ENCODE measurements around the gene NFATC2.

The NFATC2 gene

GRCh38 chr20:51342510-51343236, 199.8 kb downstream of the NFATC2 start (continued):
- TF ChIP-seq, protein P1, sequence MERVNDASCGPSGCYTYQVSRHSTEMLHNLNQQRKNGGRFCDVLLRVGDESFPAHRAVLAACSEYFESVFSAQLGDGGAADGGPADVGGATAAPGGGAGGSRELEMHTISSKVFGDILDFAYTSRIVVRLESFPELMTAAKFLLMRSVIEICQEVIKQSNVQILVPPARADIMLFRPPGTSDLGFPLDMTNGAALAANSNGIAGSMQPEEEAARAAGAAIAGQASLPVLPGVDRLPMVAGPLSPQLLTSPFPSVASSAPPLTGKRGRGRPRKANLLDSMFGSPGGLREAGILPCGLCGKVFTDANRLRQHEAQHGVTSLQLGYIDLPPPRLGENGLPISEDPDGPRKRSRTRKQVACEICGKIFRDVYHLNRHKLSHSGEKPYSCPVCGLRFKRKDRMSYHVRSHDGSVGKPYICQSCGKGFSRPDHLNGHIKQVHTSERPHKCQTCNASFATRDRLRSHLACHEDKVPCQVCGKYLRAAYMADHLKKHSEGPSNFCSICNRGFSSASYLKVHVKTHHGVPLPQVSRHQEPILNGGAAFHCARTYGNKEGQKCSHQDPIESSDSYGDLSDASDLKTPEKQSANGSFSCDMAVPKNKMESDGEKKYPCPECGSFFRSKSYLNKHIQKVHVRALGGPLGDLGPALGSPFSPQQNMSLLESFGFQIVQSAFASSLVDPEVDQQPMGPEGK (tag by site-specific recombination; IDR thresholded peaks at IDR 0.05) = no peak
- TF ChIP-seq ZNF324 (tag by site-specific recombination; IDR thresholded peaks at IDR 0.05) (no peak), SETDB1 (IDR thresholded peaks at IDR 0.05; ENCODE audit: insufficient read length, low read length) (no peak), ZBTB1 (tag by site-specific recombination; IDR thresholded peaks at IDR 0.05) (no peak), BCL11A (tag by site-specific recombination; IDR thresholded peaks at IDR 0.05; ENCODE audit: low read depth) (no peak)
- TF ChIP-seq, protein P2, sequence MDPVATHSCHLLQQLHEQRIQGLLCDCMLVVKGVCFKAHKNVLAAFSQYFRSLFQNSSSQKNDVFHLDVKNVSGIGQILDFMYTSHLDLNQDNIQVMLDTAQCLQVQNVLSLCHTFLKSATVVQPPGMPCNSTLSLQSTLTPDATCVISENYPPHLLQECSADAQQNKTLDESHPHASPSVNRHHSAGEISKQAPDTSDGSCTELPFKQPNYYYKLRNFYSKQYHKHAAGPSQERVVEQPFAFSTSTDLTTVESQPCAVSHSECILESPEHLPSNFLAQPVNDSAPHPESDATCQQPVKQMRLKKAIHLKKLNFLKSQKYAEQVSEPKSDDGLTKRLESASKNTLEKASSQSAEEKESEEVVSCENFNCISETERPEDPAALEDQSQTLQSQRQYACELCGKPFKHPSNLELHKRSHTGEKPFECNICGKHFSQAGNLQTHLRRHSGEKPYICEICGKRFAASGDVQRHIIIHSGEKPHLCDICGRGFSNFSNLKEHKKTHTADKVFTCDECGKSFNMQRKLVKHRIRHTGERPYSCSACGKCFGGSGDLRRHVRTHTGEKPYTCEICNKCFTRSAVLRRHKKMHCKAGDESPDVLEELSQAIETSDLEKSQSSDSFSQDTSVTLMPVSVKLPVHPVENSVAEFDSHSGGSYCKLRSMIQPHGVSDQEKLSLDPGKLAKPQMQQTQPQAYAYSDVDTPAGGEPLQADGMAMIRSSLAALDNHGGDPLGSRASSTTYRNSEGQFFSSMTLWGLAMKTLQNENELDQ (tag by site-specific recombination; IDR thresholded peaks at IDR 0.05; ENCODE audit: low read depth) = no peak
- TF ChIP-seq, protein P3, sequence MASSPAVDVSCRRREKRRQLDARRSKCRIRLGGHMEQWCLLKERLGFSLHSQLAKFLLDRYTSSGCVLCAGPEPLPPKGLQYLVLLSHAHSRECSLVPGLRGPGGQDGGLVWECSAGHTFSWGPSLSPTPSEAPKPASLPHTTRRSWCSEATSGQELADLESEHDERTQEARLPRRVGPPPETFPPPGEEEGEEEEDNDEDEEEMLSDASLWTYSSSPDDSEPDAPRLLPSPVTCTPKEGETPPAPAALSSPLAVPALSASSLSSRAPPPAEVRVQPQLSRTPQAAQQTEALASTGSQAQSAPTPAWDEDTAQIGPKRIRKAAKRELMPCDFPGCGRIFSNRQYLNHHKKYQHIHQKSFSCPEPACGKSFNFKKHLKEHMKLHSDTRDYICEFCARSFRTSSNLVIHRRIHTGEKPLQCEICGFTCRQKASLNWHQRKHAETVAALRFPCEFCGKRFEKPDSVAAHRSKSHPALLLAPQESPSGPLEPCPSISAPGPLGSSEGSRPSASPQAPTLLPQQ (tag by site-specific recombination; IDR thresholded peaks at IDR 0.05) = no peak

- H3K4me3 ChIP-seq (ENCODE audit: low read depth, low read length) = no peak overlapping the region
- TF ChIP-seq KLF8 (tag by site-specific recombination; IDR thresholded peaks at IDR 0.05) (no peak), ZNF174 (tag by site-specific recombination; IDR thresholded peaks at IDR 0.05) (no peak), ZNF521 (tag by site-specific recombination; IDR thresholded peaks at IDR 0.05) (no peak), ZNF701 (tag by site-specific recombination; IDR thresholded peaks at IDR 0.05) (no peak), PRDM1 (tag by site-specific recombination; IDR thresholded peaks at IDR 0.05) (no peak), ZNF2 (tag by site-specific recombination; IDR thresholded peaks at IDR 0.05) (no peak), ZNF266 (tag by site-specific recombination; IDR thresholded peaks at IDR 0.05; ENCODE audit: low read depth) (no peak), ZNF223 (tag by site-specific recombination; IDR thresholded peaks at IDR 0.05) (no peak), RBAK (tag by site-specific recombination; IDR thresholded peaks at IDR 0.05) (no peak), ZNF132 (tag by site-specific recombination; IDR thresholded peaks at IDR 0.05; ENCODE audit: borderline replicate concordance) (no peak), ZFHX2 (tag by site-specific recombination; conservative IDR thresholded peaks at IDR 0.05) (no peak)
- TF ChIP-seq, protein P4, sequence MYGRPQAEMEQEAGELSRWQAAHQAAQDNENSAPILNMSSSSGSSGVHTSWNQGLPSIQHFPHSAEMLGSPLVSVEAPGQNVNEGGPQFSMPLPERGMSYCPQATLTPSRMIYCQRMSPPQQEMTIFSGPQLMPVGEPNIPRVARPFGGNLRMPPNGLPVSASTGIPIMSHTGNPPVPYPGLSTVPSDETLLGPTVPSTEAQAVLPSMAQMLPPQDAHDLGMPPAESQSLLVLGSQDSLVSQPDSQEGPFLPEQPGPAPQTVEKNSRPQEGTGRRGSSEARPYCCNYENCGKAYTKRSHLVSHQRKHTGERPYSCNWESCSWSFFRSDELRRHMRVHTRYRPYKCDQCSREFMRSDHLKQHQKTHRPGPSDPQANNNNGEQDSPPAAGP (tag by site-specific recombination; IDR thresholded peaks at IDR 0.05) = no peak
- no peaks in the 10 kb centered on the region for H3K36me3 ChIP-seq (ENCODE audit: control insufficient read depth in 2 of 2, insufficient read depth in 1 of 2, low read length in 2 of 2)
- H3K27ac ChIP-seq (ENCODE audit: extremely low read depth, low read depth, low read length) = no peak overlapping the region
- no peaks in the 10 kb centered on the region for H3K4me1 ChIP-seq (ENCODE audit: control insufficient read depth, insufficient read depth, low read length)
- H3K9me3 ChIP-seq (ENCODE audit: control insufficient read depth, insufficient read depth, low read depth, low read length) = no peaks in the 10 kb centered on the region
- ChIA-PET CTCF (no interaction called here), POLR2A (no interaction called here)
Measured at GRCh38 chr20:51341581-51341980, 200.9 kb downstream of the NFATC2 start.

Measured in HEK293 (cell line).